Calu3 (cell line): ENCODE measurements around the gene ZMPSTE24. TPM values are rescaled to one million over a fixed set of nuclear protein-coding genes. Genes with fewer than 3 reads are reported as not detected.

Experiments used
- BruUV-seq: library from RNA; stranded (reverse); fragments of 400-500 nt; replicated peaks from 2 replicates; lab custom pipeline; 2021; lab: Mats Ljungman, UMichigan
- CTCF ChIA-PET: fragments of 300-600 bp; sonication (Branson Sonifier 250); formaldehyde crosslinking; loops from one replicate; lab custom pipeline; 2022; ENCODE audit warnings: antibody characterized with exemption; lab: Charles Lee
- DNase-seq: peaks from one replicate; pipeline ENCODE4 v3.0.0; 2022
- H3K27ac Mint-ChIP-seq: one replicate; pipeline ENCODE4 v1.8.0; 2022; ENCODE audit warnings: mixed read lengths; ENCODE audit not compliant: unreplicated experiment
- H3K27me3 Mint-ChIP-seq: one replicate; pipeline ENCODE4 v1.8.0; 2022; ENCODE audit warnings: mixed read lengths; ENCODE audit not compliant: unreplicated experiment
- H3K36me3 Mint-ChIP-seq: one replicate; pipeline ENCODE4 v1.8.0; 2022; ENCODE audit warnings: mild to moderate bottlenecking, moderate library complexity, mixed read lengths; ENCODE audit not compliant: insufficient read depth, unreplicated experiment
- H3K4me1 Mint-ChIP-seq: one replicate; pipeline ENCODE4 v1.8.0; 2022; ENCODE audit warnings: mild to moderate bottlenecking, low read depth, mixed read lengths; ENCODE audit not compliant: unreplicated experiment
- H3K4me3 Mint-ChIP-seq: one replicate; pipeline ENCODE4 v1.8.0; 2022; ENCODE audit warnings: mild to moderate bottlenecking, low read depth, moderate library complexity, mixed read lengths; ENCODE audit not compliant: unreplicated experiment
- H3K9me3 Mint-ChIP-seq: one replicate; pipeline ENCODE4 v1.8.0; 2022; ENCODE audit warnings: low read depth, mixed read lengths; ENCODE audit not compliant: unreplicated experiment
- CTCF ChIP-seq: fragments of 200-600 bp; IDR thresholded peaks from one replicate; pipeline ENCODE4 v1.8.0; 2022; ENCODE audit warnings: antibody characterized with exemption; ENCODE audit not compliant: unreplicated experiment
- intact Hi-C: fragments of 100-400 bp; cut with micrococcal nuclease; formaldehyde crosslinking; loops from one replicate; pipeline ENCODE4 v1.10.0; 2022; ENCODE audit not compliant: unreplicated experiment
- total RNA-seq: library from RNA; stranded (reverse); gene quantifications from 2 replicates; pipeline ENCODE4 v1.2.3, GENCODE V29; 2022

The ZMPSTE24 gene
- total RNA-seq, 1 experiment from 2014 or later: 62.0 TPM

GRCh38 chr1:40309374-40310128, 51.5 kb downstream of the ZMPSTE24 start:
- no peak for TF ChIP-seq CTCF
- H3K4me1 Mint-ChIP-seq: peaks cover 20% of the 10 kb centered on the region
- CTCF ChIA-PET: no interaction called here
- H3K36me3 Mint-ChIP-seq: peaks cover 6% of the 10 kb centered on the region
- intact Hi-C loops: no loop called here
- H3K27me3 Mint-ChIP-seq: no peaks in the 10 kb centered on the region
- no TSS peak for BruUV-seq
- no peak for DNase-seq
- no peak overlapping the region for H3K27ac Mint-ChIP-seq
- no peak overlapping the region for H3K4me3 Mint-ChIP-seq
- H3K9me3 Mint-ChIP-seq: no peaks in the 10 kb centered on the region

GRCh38 chr1:40310129-40310461, 52.1 kb downstream of the ZMPSTE24 start:
- Mint-ChIP-seq H3K4me3 (no peak overlapping the region), H3K9me3 (no peaks in the 10 kb centered on the region), H3K27ac (no peak overlapping the region), H3K27me3 (peaks cover 2% of the 10 kb centered on the region), H3K4me1 (peaks cover 20% of the 10 kb centered on the region), H3K36me3 (peaks cover 6% of the 10 kb centered on the region)
- CTCF ChIA-PET: no interaction called here
- no peak for TF ChIP-seq CTCF
- no peak for DNase-seq
- BruUV-seq: no TSS peak
- intact Hi-C loops: no loop called here

- TF ChIP-seq CTCF: no peak
- no peak for DNase-seq
- H3K4me3 Mint-ChIP-seq: no peak overlapping the region
- H3K27ac Mint-ChIP-seq: no peak overlapping the region
- peaks cover 16% of the 10 kb centered on the region for H3K36me3 Mint-ChIP-seq
- H3K9me3 Mint-ChIP-seq: no peaks in the 10 kb centered on the region
- CTCF ChIA-PET: interaction anchor here (0.6 kb wide), 1 partner anchor 409 kb away, joined by 5 read pairs; the partner anchor contains the start of gene MYCL
- intact Hi-C loops: no loop called here
- peaks cover 13% of the 10 kb centered on the region for H3K27me3 Mint-ChIP-seq
- H3K4me1 Mint-ChIP-seq: peaks cover 19% of the 10 kb centered on the region
- BruUV-seq: no TSS peak
These were observed 53.1 kb downstream of the ZMPSTE24 start for GRCh38 chr1:40310983-40311642.

- no peak overlapping the region for H3K4me3 Mint-ChIP-seq
- H3K4me1 Mint-ChIP-seq: peaks cover 13% of the 10 kb centered on the region
- intact Hi-C loops: no loop called here
- H3K9me3 Mint-ChIP-seq: no peaks in the 10 kb centered on the region
- H3K27me3 Mint-ChIP-seq: peaks cover 17% of the 10 kb centered on the region
- peaks cover 21% of the 10 kb centered on the region for H3K36me3 Mint-ChIP-seq
- no TSS peak for BruUV-seq
- no peak overlapping the region for H3K27ac Mint-ChIP-seq
- TF ChIP-seq CTCF: no peak
- DNase-seq: no peak
- CTCF ChIA-PET: interaction anchor here (0.6 kb wide), 1 partner anchor 410 kb away, joined by 5 read pairs; the partner anchor contains the start of gene MYCL
These were observed 53.7 kb downstream of the ZMPSTE24 start for GRCh38 chr1:40311692-40312091.
